Nephron (organoid): ENCODE measurements around the gene AK8.

Experiments used
- H3K27ac Mint-ChIP-seq, 3 experiments: 2 replicates each; pipeline ENCODE4 v1.8.0; 2020; ENCODE audit warnings: mixed read lengths in 3 of 3, mild to moderate bottlenecking in 2 of 3, moderate library complexity in 1 of 3
- H3K27me3 Mint-ChIP-seq: 2 replicates; pipeline ENCODE4 v1.8.0; 2021; ENCODE audit warnings: low read depth, mild to moderate bottlenecking, moderate library complexity, mixed read lengths
- H3K36me3 Mint-ChIP-seq: 2 replicates; pipeline ENCODE4 v1.8.0; 2020; ENCODE audit warnings: low read depth, mixed read lengths
- H3K4me1 Mint-ChIP-seq: 2 replicates; pipeline ENCODE4 v1.8.0; 2020; ENCODE audit warnings: mixed read lengths
- H3K4me3 Mint-ChIP-seq, 3 experiments: 2 replicates each; pipeline ENCODE4 v1.8.0; 2020; ENCODE audit warnings: mild to moderate bottlenecking in 3 of 3, mixed read lengths in 3 of 3, moderate library complexity in 2 of 3
- H3K9me3 Mint-ChIP-seq: 2 replicates; pipeline ENCODE4 v1.8.0; 2020; ENCODE audit warnings: mixed read lengths
- TF ChIP-seq, protein P1 (sequence below), 3 experiments: fragments of 200-600 bp; sonication (generic); IDR thresholded peaks; one replicate each; pipeline ENCODE4 v1.5.0; 2021; ENCODE audit warnings: antibody characterized with exemption in 3 of 3; ENCODE audit not compliant: unreplicated experiment in 3 of 3

The AK8 gene

DNA sequence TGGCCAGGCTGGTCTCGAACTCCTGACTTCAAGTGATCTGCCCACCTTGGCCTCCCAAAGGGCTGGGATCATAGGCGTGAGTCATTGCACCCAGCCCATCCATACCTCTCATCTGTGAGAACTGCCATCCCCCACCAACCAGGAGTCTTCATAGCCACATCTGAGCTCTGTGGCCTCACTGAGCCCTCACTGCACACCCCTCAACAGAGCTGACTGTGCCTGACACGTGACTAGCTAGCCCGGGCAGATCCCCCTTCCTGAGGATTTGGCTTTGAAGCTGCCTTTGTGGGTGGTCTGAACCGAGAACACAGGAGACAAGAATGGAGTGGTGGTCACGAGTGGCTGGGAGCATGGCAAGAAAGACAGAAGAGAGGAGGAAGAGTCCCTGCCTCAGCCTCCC lies 15.6 kb downstream of the AK8 start:
- TF ChIP-seq, protein P1, sequence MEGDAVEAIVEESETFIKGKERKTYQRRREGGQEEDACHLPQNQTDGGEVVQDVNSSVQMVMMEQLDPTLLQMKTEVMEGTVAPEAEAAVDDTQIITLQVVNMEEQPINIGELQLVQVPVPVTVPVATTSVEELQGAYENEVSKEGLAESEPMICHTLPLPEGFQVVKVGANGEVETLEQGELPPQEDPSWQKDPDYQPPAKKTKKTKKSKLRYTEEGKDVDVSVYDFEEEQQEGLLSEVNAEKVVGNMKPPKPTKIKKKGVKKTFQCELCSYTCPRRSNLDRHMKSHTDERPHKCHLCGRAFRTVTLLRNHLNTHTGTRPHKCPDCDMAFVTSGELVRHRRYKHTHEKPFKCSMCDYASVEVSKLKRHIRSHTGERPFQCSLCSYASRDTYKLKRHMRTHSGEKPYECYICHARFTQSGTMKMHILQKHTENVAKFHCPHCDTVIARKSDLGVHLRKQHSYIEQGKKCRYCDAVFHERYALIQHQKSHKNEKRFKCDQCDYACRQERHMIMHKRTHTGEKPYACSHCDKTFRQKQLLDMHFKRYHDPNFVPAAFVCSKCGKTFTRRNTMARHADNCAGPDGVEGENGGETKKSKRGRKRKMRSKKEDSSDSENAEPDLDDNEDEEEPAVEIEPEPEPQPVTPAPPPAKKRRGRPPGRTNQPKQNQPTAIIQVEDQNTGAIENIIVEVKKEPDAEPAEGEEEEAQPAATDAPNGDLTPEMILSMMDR (IDR thresholded peaks at IDR 0.05; ENCODE audit: unreplicated experiment in 3 of 3), result no peak
- Mint-ChIP-seq H3K27ac (no peak overlapping the region), H3K4me1 (peaks cover 15% of the 10 kb centered on the region), H3K9me3 (no peaks in the 10 kb centered on the region), H3K36me3 (no peaks in the 10 kb centered on the region), H3K4me3 (no peak overlapping the region), H3K27me3 (peaks cover 20% of the 10 kb centered on the region)

DNA sequence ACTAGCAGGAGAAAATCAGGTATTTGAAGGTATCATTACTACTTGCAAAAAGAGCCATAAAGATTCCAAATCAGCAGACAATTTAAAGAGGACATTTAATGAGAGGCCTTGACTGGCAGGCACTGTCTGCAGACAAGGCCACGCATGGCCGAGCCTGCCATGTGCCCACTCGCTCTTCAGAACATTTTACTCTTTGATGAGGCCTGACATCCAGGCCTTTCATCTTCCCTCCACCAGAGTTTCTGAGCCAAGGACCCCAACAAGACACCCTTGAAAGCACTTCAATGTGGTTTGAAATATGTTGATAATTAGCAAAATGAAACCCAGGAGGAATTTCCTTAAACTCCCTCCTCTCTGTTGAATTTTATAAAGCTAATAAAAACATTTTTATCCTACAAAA lies 16.4 kb downstream of the AK8 start:
- Mint-ChIP-seq H3K9me3 (no peaks in the 10 kb centered on the region), H3K4me3 (no peak overlapping the region), H3K4me1 (peaks cover 19% of the 10 kb centered on the region), H3K27ac (peak overlapping the region in 2 of 3 experiments; percentile 66 to 70), H3K27me3 (peaks cover 20% of the 10 kb centered on the region), H3K36me3 (no peaks in the 10 kb centered on the region)
- TF ChIP-seq, protein P1 (IDR thresholded peaks at IDR 0.05; ENCODE audit: unreplicated experiment in 3 of 3), result no peak

DNA sequence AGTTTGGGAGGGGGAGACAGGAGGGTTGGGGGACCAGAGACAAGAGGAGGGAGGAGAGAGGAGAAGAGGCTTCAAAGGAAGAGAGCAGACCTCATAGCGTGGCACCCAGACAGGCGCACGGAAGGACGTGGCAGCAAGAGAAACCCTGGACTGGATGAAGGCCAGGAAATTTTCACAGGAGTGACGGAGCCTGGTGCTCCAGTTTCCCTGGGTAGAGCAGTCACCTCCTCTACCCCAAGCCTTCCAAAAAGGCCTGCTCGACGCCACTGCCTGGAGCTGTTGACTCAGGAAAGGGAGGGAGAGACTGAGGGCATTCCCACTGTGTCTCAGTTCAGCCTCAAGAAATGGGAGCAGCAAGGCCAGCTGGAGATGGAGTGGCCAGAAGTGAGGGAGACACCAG lies 19.3 kb downstream of the AK8 start:
- Mint-ChIP-seq H3K27ac (peak overlapping the region in 1 of 3 experiments; percentile 33), H3K4me1 (peaks cover 23% of the 10 kb centered on the region), H3K27me3 (peaks cover 17% of the 10 kb centered on the region), H3K4me3 (no peak overlapping the region), H3K9me3 (no peaks in the 10 kb centered on the region), H3K36me3 (no peaks in the 10 kb centered on the region)
- TF ChIP-seq, protein P1 (IDR thresholded peaks at IDR 0.05; ENCODE audit: unreplicated experiment in 3 of 3), result no peak

DNA sequence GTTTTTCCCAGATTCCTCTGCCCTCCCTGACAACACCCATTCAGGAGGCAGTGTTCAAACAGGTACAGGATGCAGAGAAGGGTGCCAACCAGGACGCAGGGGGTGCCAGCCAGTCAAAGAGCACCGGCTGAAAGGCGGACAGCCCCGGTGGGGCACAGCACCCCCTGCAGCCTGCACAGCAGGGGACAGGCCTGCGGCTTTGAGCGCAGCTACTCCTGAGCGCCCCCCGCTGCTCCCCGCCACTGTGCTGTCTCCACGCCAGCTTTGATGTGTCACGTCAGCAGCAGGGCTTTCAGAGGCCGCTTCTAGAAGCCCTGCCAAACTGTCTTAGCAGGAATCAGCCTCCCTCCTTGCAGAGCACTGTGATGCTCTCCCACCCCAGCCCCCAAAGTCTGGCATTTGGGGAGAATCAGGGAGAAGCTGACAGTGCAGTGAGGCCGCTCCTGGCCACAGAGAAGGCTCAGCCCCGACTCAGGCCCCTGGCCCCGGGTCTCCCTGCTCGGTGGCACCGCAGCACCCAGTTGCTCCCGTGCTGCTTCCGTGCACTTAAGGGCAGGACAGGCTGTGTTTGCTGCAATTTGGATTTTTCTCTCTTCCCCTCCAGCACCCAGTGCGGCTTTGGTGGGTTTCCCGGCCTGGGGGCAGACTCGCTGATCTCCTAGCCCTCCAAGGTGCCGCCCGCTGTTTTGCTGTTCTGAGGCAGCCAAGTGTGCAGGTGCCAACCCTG lies 20.3 kb downstream of the AK8 start:
- no peaks in the 10 kb centered on the region for H3K9me3 Mint-ChIP-seq
- no peak overlapping the region for H3K4me3 Mint-ChIP-seq
- H3K36me3 Mint-ChIP-seq, result no peaks in the 10 kb centered on the region
- TF ChIP-seq, protein P1 (IDR thresholded peaks at IDR 0.05; ENCODE audit: unreplicated experiment in 3 of 3), result no peak
- peak overlapping the region in 1 of 3 experiments; percentile 33 for H3K27ac Mint-ChIP-seq
- H3K27me3 Mint-ChIP-seq, result peaks cover 17% of the 10 kb centered on the region
- peaks cover 23% of the 10 kb centered on the region for H3K4me1 Mint-ChIP-seq

DNA sequence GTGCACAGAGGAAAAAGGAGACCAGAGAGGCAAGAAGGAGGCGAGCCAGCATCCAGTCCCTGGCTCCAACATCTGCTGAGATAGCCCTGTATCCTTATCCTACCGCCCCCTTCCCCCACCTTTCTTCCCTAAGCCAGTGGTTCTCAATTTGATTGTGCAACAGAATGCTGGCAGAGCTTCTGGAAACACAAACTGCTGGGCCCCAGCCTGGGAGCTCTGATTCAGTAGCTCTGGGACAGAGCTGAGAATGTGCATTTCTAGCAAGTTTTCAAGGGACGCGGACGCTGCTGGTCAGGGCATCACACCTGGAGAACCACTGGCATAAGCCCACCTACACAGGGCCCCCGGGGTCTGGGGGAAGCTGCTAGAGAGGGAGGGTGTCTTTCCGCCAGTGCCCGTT lies 21.1 kb downstream of the AK8 start:
- Mint-ChIP-seq H3K4me1 (peaks cover 23% of the 10 kb centered on the region), H3K27ac (peak overlapping the region in 2 of 3 experiments; percentile 5 to 70), H3K9me3 (no peaks in the 10 kb centered on the region), H3K27me3 (peaks cover 17% of the 10 kb centered on the region), H3K4me3 (no peak overlapping the region), H3K36me3 (no peaks in the 10 kb centered on the region)
- TF ChIP-seq, protein P1 (IDR thresholded peaks at IDR 0.05; ENCODE audit: unreplicated experiment in 3 of 3), result no peak

DNA sequence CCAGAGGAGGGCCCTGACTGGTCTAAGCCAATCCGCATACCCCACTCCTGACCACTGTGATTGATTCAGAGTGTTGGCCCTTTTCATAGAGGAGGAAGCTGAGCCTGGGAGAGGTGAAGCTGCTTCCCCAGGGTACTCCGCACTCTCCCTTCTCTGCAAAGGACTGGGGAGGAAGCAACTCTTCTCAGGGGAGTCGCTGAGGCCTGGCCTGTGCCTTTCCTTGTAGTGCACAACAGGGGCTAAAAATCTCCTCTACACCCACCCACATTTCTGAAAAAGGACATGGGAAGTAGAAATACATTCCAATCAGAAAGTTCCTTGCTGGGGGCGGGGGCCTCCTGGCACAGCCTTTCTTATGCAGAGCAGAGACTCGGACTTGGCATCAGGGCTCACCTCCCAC lies 22.2 kb downstream of the AK8 start:
- TF ChIP-seq, protein P1 (IDR thresholded peaks at IDR 0.05; ENCODE audit: unreplicated experiment in 3 of 3), result no peak
- no peaks in the 10 kb centered on the region for H3K9me3 Mint-ChIP-seq
- no peak overlapping the region for H3K27ac Mint-ChIP-seq
- peaks cover 17% of the 10 kb centered on the region for H3K27me3 Mint-ChIP-seq
- H3K36me3 Mint-ChIP-seq, result no peaks in the 10 kb centered on the region
- H3K4me1 Mint-ChIP-seq, result peaks cover 16% of the 10 kb centered on the region
- no peak overlapping the region for H3K4me3 Mint-ChIP-seq
